A549 (cell line): ENCODE data around the gene RUVBL1. TPM values are rescaled to one million over a fixed set of nuclear protein-coding genes. Genes with fewer than 3 reads are reported as not detected.

ENCODE experiments used
- ATAC-seq, 2 experiments: fragments of 200-7000 bp in 1 of 2; fragments of >200 bp in 1 of 2; cut with Nextera tagmentation in 1 of 2; cut with Tn5 transposase in 1 of 2; 3 replicates each; pipeline versions ENCODE4 v1.8.0 to v1.9.1; 2018 to 2020; ENCODE audit warnings: mild to moderate bottlenecking in 1 of 2, moderate library complexity in 1 of 2
- CTCF ChIA-PET: fragments of 300-600 bp; sonication (Branson Sonifier 250); formaldehyde crosslinking; extraction: SDS; loops from one replicate; lab custom pipeline; 2021; ENCODE audit warnings: antibody characterized with exemption, inconsistent platforms; lab: Yijun Ruan, JAX
- POLR2A ChIA-PET: fragments of 350-600 bp; formaldehyde crosslinking; extraction: SDS; loops from one replicate; lab custom pipeline; 2021; ENCODE audit warnings: antibody characterized with exemption, inconsistent platforms; lab: Yijun Ruan, JAX
- DNase-seq, 2 experiments: peaks; one replicate each; pipeline versions ENCODE4 v3.0.0 to v3.0.0-alpha.2; 2011 to 2016; ENCODE audit warnings: low read depth in 1 of 2, low spot score in 1 of 2
- FAIRE-seq: peaks from 2 replicates; lab custom pipeline; 2011; peaks lifted over from hg19 to GRCh38; lab: Jason Lieb, UNC
- H3K27ac ChIP-seq, 2 experiments: fragments of >200 bp; sonication (Bioruptor Twin); formaldehyde crosslinking; 3 replicates each; pipeline ENCODE4 v1.5.1; 2016 to 2017
- H3K4me1 ChIP-seq: fragments of >200 bp; sonication (Bioruptor Twin); formaldehyde crosslinking; 3 replicates; pipeline ENCODE4 v1.6.1; 2016
- H3K4me2 ChIP-seq: fragments of >200 bp; sonication (Bioruptor Twin); formaldehyde crosslinking; 3 replicates; pipeline ENCODE4 v1.6.1; 2016
- H3K4me3 ChIP-seq: fragments of >200 bp; sonication (Bioruptor Twin); formaldehyde crosslinking; 3 replicates; pipeline ENCODE4 v1.5.1; 2016
- H3K9me3 ChIP-seq: fragments of >200 bp; sonication (Bioruptor Twin); formaldehyde crosslinking; 3 replicates; pipeline ENCODE4 v1.6.1; 2016
- BHLHE40 ChIP-seq: IDR thresholded peaks from 2 replicates; pipeline ENCODE4 v1.6.1; 2012; ENCODE audit warnings: low read depth, low read length, inconsistent platforms
- CEBPB ChIP-seq, 2 experiments: fragments of >200 bp in 1 of 2; sonication (Bioruptor Twin) in 1 of 2; formaldehyde crosslinking in 1 of 2; IDR thresholded peaks; 2 replicates each; pipeline ENCODE4 v1.6.1; 2012 to 2016
- EHF ChIP-seq: fragments of 250-450 bp; sonication (Bioruptor Pico); IDR thresholded peaks from 2 replicates; pipeline ENCODE4 v1.5.0; 2020; ENCODE audit warnings: mild to moderate bottlenecking
- HOXB5 ChIP-seq: fragments of 250-450 bp; sonication (Bioruptor Pico); IDR thresholded peaks from 2 replicates; pipeline ENCODE4 v1.5.0; 2020; ENCODE audit warnings: mild to moderate bottlenecking, moderate library complexity
- JUN ChIP-seq, 2 experiments: fragments of >200 bp; sonication (Bioruptor Twin); formaldehyde crosslinking; IDR thresholded peaks; 2 replicates in 1 of 2; 3 replicates in 1 of 2; pipeline ENCODE4 v1.6.1; 2016 to 2017
- KDM5A ChIP-seq: fragments of 200-600 bp; sonication (generic); IDR thresholded peaks from 2 replicates; pipeline ENCODE4 v1.6.1; 2016; ENCODE audit warnings: antibody characterized with exemption, mild to moderate bottlenecking
- MAFK ChIP-seq: fragments of 450-650 bp; IDR thresholded peaks from 2 replicates; pipeline ENCODE4 v1.6.1; 2014; ENCODE audit not compliant: partially characterized antibody
- PHF8 ChIP-seq: fragments of 200-600 bp; sonication (generic); IDR thresholded peaks from 2 replicates; pipeline ENCODE4 v1.6.1; 2016; ENCODE audit warnings: low read depth, mild to moderate bottlenecking, antibody characterized with exemption, moderate library complexity, borderline replicate concordance
- POLR2A ChIP-seq: IDR thresholded peaks from 2 replicates; pipeline ENCODE4 v1.6.1; 2012; ENCODE audit warnings: mild to moderate bottlenecking, low read length
- POLR2AphosphoS2 ChIP-seq: conservative IDR thresholded peaks from 2 replicates; pipeline ENCODE4 v1.6.1; 2012; ENCODE audit warnings: low read length, improper control_type of control experiment, inconsistent platforms
- ZC3H11A ChIP-seq: fragments of 450-650 bp; IDR thresholded peaks from 2 replicates; pipeline ENCODE4 v1.6.1; 2014; ENCODE audit warnings: antibody characterized with exemption, mild to moderate bottlenecking
- ZFP36 ChIP-seq: fragments of 450-650 bp; IDR thresholded peaks from 2 replicates; pipeline ENCODE4 v1.6.1; 2014; ENCODE audit warnings: borderline replicate concordance; ENCODE audit not compliant: partially characterized antibody
- WGBS: methylation state at CpG from one replicate; pipeline ENCODE4 v1.1.6; 2017; ENCODE audit errors: missing lambda C conversion rate; 5-methylcytosine and 5-hydroxymethylcytosine counted together
- polyA plus RNA-seq, 4 experiments: library from polyadenylated mRNA; depleted of rRNA in 3 of 4; stranded (reverse); fragments of >200 nt; fragmentation: RNase III in 1 of 4; extraction: RNeasy Plus Mini Kit Qiagen cat#74134 plus additional on column Dnase treatment in 1 of 4; gene quantifications; 2 replicates in 3 of 4; 3 replicates in 1 of 4; pipeline ENCODE4 v1.2.3, GENCODE V29; 2011 to 2017
- TF ChIP-seq, protein P1 (sequence below): IDR thresholded peaks from 2 replicates; pipeline ENCODE4 v1.6.1; 2012
- TF ChIP-seq, protein P2 (sequence below): IDR thresholded peaks from 2 replicates; pipeline ENCODE4 v1.6.1; 2012; ENCODE audit warnings: low read depth, borderline replicate concordance
- TF ChIP-seq, protein P3 (sequence below): fragments of >200 bp; sonication (Bioruptor Twin); formaldehyde crosslinking; IDR thresholded peaks from 3 replicates; pipeline ENCODE4 v1.6.1; 2016
- TF ChIP-seq, protein P4 (sequence below): fragments of 200-600 bp; sonication (generic); IDR thresholded peaks from 2 replicates; pipeline ENCODE4 v1.6.1; 2016; ENCODE audit warnings: antibody characterized with exemption, mild to moderate bottlenecking, moderate library complexity
- TF ChIP-seq, protein P5 (sequence below): IDR thresholded peaks from 2 replicates; pipeline ENCODE4 v1.6.1; 2012

The RUVBL1 gene
- polyA plus RNA-seq, 2 of the 4 experiments (the other 2 are of a cell fraction) = 105 to 144 TPM

DNA sequence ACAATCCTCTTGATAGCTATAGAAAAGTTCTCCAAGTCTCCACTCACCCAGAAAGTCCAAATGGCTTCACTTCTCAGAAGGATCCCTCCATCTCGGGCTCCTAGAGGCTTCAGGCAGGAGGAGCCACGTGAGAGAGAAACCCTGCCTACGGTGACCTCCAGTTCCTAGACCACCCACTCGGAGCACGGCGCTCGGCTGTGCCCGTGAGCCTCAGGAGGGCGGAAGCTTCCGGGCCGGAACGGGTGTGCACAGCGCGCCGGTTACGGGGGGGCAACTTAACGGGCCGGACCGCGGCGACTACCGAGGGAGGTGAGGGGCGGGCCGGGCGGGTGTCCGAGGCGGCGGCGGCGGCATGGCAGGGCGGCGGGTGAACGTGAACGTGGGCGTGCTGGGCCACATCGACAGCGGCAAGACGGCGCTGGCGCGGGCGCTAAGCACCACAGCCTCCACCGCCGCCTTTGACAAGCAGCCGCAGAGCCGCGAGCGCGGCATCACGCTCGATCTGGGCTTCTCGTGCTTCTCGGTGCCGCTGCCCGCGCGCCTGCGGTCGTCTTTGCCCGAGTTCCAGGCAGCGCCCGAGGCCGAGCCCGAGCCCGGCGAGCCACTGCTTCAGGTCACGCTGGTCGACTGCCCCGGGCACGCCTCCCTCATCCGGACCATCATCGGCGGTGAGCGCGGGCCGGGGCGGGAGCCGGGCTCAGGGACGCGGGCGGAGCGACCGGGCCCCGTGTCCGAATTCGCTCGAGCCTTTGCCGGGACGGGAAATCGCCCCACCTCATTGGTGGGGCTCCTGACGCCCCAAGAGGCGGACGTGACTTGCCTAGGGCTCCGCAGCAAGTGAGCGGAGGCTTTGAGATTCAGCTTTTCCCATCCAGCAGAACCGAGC, 29.8 kb upstream of the RUVBL1 start, which contains the start of gene EEFSEC:
Gene EEFSEC, plus strand, starts transcription at position 326 of the 886 bp plus-strand sequence. Its CDS starts 27 bp downstream, at position 353.
- no peaks in the 10 kb centered on the region for H3K9me3 ChIP-seq
- TF ChIP-seq CEBPB (IDR thresholded peaks at IDR 0.05) (no peak), JUN (IDR thresholded peaks at IDR 0.05) (peak in 1 of 2 experiments; percentile 77; a peak in 3 of 5 replicates), ZC3H11A (no peak), KDM5A (0 out of 2 replicates have a peak, but pooled peaks have one; percentile 43), PHF8 (peak; percentile 86), ZFP36 (no peak), EHF (no peak), POLR2A (peak; percentile 53), MAFK (peak; percentile 17)
- TF ChIP-seq, protein P1, sequence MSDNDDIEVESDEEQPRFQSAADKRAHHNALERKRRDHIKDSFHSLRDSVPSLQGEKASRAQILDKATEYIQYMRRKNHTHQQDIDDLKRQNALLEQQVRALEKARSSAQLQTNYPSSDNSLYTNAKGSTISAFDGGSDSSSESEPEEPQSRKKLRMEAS = peak; percentile 82
- TF ChIP-seq, protein P2, sequence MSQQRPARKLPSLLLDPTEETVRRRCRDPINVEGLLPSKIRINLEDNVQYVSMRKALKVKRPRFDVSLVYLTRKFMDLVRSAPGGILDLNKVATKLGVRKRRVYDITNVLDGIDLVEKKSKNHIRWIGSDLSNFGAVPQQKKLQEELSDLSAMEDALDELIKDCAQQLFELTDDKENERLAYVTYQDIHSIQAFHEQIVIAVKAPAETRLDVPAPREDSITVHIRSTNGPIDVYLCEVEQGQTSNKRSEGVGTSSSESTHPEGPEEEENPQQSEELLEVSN = peak; percentile 59; the same call in 1 of the 2 replicates
- TF ChIP-seq, protein P3, sequence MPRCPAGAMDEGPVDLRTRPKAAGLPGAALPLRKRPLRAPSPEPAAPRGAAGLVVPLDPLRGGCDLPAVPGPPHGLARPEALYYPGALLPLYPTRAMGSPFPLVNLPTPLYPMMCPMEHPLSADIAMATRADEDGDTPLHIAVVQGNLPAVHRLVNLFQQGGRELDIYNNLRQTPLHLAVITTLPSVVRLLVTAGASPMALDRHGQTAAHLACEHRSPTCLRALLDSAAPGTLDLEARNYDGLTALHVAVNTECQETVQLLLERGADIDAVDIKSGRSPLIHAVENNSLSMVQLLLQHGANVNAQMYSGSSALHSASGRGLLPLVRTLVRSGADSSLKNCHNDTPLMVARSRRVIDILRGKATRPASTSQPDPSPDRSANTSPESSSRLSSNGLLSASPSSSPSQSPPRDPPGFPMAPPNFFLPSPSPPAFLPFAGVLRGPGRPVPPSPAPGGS = 0 out of 3 replicates have a peak, but pooled peaks have one; percentile 51
- TF ChIP-seq, protein P4, sequence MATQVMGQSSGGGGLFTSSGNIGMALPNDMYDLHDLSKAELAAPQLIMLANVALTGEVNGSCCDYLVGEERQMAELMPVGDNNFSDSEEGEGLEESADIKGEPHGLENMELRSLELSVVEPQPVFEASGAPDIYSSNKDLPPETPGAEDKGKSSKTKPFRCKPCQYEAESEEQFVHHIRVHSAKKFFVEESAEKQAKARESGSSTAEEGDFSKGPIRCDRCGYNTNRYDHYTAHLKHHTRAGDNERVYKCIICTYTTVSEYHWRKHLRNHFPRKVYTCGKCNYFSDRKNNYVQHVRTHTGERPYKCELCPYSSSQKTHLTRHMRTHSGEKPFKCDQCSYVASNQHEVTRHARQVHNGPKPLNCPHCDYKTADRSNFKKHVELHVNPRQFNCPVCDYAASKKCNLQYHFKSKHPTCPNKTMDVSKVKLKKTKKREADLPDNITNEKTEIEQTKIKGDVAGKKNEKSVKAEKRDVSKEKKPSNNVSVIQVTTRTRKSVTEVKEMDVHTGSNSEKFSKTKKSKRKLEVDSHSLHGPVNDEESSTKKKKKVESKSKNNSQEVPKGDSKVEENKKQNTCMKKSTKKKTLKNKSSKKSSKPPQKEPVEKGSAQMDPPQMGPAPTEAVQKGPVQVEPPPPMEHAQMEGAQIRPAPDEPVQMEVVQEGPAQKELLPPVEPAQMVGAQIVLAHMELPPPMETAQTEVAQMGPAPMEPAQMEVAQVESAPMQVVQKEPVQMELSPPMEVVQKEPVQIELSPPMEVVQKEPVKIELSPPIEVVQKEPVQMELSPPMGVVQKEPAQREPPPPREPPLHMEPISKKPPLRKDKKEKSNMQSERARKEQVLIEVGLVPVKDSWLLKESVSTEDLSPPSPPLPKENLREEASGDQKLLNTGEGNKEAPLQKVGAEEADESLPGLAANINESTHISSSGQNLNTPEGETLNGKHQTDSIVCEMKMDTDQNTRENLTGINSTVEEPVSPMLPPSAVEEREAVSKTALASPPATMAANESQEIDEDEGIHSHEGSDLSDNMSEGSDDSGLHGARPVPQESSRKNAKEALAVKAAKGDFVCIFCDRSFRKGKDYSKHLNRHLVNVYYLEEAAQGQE = no peak
- 7% methylated on average over 14 of the region's 96 CpGs for WGBS
- peak within 1 kb of the TSS; percentile 94 for H3K4me2 ChIP-seq
- DNase-seq (peak; percentile 39 to 85), FAIRE-seq (no peak), ATAC-seq (peak; percentile 96 to 97)
- peak within 1 kb of the TSS; percentile 88 to 100 for H3K27ac ChIP-seq
- peak within 1 kb of the TSS; percentile 75 for H3K4me3 ChIP-seq
- ChIA-PET POLR2A (interaction anchor here (0.7 to 2.7 kb wide), 3 partner anchors 24 to 334 kb away, joined by 3 to 21 read pairs (median 6); partner anchors contain the start of gene RUVBL1), CTCF (interaction anchor here (0.7 to 1.3 kb wide), 2 partner anchors 17 to 324 kb away, joined by 3 to 4 read pairs; no protein-coding TSS in a partner anchor)
- peaks cover 7% of the 10 kb centered on the region; the same call in 2 of the 3 replicates for H3K4me1 ChIP-seq

DNA sequence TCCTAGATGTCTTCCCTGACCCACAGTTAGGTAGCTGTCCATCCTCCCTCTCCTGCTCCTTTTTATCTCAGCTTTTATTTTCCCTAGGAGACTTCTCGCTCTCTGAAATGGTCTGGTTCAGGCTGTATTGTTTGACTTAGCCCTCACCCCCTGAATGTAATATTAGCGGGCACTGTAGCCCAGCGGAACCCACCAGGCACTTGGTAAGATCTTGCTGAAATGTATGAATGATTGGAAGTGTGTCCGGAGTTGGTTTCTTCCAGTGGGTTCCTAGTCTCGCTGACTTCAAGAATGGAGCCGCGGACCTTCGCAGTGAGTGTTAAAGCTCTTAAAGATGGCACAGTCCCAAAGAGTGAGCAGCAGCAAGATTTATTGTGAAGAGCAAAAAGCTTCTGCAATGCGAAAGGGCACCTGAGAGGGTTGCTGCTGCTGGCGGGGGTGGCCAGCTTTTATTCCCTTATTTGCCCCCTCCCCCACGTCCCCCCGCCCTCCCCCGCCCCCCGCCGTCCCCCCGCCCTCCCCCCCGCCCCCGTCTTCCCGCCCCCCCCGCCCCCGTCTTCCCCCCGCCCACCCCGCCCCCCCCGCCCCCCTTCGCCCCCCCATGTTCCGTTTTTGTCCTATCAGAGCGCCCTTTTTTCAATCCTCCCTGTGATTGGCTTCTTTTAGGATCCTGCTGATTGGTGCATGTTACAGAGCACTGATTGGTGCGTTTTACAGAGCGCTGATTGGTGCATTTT, 29.0 kb upstream of the RUVBL1 start:
- 71% methylated on average over 10 of the region's 29 CpGs for WGBS
- Histone ChIP-seq H3K9me3 (no peaks in the 10 kb centered on the region), H3K4me2 (peak overlapping the region; percentile 94), H3K27ac (peak overlapping the region; percentile 88 to 100), H3K4me3 (peak overlapping the region; percentile 75), H3K4me1 (peaks cover 7% of the 10 kb centered on the region; the same call in 2 of the 3 replicates)
- ChIA-PET POLR2A (interaction anchor here (0.7 to 2.7 kb wide), 2 partner anchors 23 to 29 kb away, joined by 3 to 21 read pairs; partner anchors contain the start of gene RUVBL1), CTCF (interaction anchor here (1.3 to 1.9 kb wide), 2 partner anchors 15 to 18 kb away, joined by 3 to 4 read pairs; no protein-coding TSS in a partner anchor)
- ATAC-seq (peak in 1 of 2 experiments; percentile 87; a peak in 3 of 6 replicates), DNase-seq (peak in 1 of 2 experiments; percentile 89), FAIRE-seq (no peak)
- TF ChIP-seq HOXB5 (CRISPR knock-in tag) (no peak), BHLHE40 (no peak), POLR2AphosphoS2 (no peak)
- TF ChIP-seq, protein P5, sequence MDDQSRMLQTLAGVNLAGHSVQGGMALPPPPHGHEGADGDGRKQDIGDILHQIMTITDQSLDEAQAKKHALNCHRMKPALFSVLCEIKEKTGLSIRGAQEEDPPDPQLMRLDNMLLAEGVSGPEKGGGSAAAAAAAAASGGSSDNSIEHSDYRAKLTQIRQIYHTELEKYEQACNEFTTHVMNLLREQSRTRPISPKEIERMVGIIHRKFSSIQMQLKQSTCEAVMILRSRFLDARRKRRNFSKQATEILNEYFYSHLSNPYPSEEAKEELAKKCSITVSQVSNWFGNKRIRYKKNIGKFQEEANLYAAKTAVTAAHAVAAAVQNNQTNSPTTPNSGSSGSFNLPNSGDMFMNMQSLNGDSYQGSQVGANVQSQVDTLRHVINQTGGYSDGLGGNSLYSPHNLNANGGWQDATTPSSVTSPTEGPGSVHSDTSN = no peak
